ENCODE results near the gene MCC. TPM values are rescaled to one million over a fixed set of nuclear protein-coding genes. Genes with fewer than 3 reads are reported as not detected.

MCC gene
- total RNA-seq, 1 experiment from 2014 or later, result 7.6 TPM

DNA sequence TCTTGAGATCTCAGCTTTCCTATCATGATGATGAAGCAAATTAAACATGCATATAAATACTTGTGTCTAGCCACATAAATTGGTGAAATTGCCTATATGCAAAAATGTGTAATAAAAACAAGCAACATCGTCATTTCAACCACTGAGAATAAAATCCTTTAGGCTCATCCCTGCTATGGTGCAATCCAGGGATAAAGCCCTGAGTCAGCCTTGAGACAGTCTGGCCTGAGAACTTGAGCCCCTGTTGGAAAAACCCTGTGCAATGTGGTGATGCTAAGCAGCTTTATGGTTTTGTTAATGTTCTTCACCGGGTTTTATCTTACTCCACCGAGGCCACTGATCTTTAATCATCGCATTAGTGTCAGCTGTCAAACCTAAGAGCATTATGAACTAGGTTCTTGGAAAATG, 341.1 kb downstream of the MCC start:
- no peak overlapping the region for H2BK5ac ChIP-seq (ENCODE audit: insufficient read length, low read length)
- no peak overlapping the region for H2BK15ac ChIP-seq (ENCODE audit: low read depth, low read length)
- TF ChIP-seq, protein P1, sequence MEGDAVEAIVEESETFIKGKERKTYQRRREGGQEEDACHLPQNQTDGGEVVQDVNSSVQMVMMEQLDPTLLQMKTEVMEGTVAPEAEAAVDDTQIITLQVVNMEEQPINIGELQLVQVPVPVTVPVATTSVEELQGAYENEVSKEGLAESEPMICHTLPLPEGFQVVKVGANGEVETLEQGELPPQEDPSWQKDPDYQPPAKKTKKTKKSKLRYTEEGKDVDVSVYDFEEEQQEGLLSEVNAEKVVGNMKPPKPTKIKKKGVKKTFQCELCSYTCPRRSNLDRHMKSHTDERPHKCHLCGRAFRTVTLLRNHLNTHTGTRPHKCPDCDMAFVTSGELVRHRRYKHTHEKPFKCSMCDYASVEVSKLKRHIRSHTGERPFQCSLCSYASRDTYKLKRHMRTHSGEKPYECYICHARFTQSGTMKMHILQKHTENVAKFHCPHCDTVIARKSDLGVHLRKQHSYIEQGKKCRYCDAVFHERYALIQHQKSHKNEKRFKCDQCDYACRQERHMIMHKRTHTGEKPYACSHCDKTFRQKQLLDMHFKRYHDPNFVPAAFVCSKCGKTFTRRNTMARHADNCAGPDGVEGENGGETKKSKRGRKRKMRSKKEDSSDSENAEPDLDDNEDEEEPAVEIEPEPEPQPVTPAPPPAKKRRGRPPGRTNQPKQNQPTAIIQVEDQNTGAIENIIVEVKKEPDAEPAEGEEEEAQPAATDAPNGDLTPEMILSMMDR (conservative IDR thresholded peaks at IDR 0.05), result no peak
- H3K4me2 ChIP-seq (ENCODE audit: insufficient read depth, insufficient read length, low read length), result no peak overlapping the region
- no peak overlapping the region for H2BK20ac ChIP-seq (ENCODE audit: low read depth, low read length, poor library complexity, severe bottlenecking)
- Mint-ChIP-seq H3K36me3 (ENCODE audit: insufficient read depth in 1 of 3, low read depth in 3 of 3) (peaks cover 0 to 2% (median 0%) of the 10 kb centered on the region in 3 experiments; a peak in 1 of 7 replicates), H3K27ac (no peak overlapping the region), H3K9me3 (no peaks in the 10 kb centered on the region), H3K4me3 (no peak overlapping the region), H3K4me1 (peaks cover 11 to 20% of the 10 kb centered on the region in 2 experiments), H3K27me3 (ENCODE audit: low read depth) (peaks cover 1% of the 10 kb centered on the region; the same call in 1 of the 2 replicates)
- no peak overlapping the region for H4K91ac ChIP-seq (ENCODE audit: insufficient read length, low read depth, low read length)
- H3K79me2 ChIP-seq (ENCODE audit: insufficient read depth, low read length), result no peaks in the 10 kb centered on the region
- no peak overlapping the region for H3K23ac ChIP-seq (ENCODE audit: insufficient read length, low read depth, low read length)
- H4K5ac ChIP-seq (ENCODE audit: insufficient read length, low read depth, low read length), result no peak overlapping the region
- H3K9me3 ChIP-seq (ENCODE audit: control insufficient read depth, low read depth, low read length), result no peaks in the 10 kb centered on the region
- no peak overlapping the region for H3K14ac ChIP-seq (ENCODE audit: insufficient read depth, low read length)
- H3K9ac ChIP-seq (ENCODE audit: extremely low read depth, insufficient read length, low read length), result no peak overlapping the region
- H4K20me1 ChIP-seq (ENCODE audit: control insufficient read depth, insufficient read depth, insufficient read length), result no peaks in the 10 kb centered on the region
- H3K4me1 ChIP-seq (ENCODE audit: insufficient read depth, low read length), result no peaks in the 10 kb centered on the region
- H2AK5ac ChIP-seq (ENCODE audit: insufficient read length, low read length), result no peak overlapping the region
- no peak overlapping the region for H2AFZ ChIP-seq (ENCODE audit: low read length)
- WGBS (ENCODE audit: extremely low coverage, insufficient read length, low lambda C conversion rate), result no CpG with 5 or more reads among the region's 4 CpGs
- no peak overlapping the region for H3K4ac ChIP-seq (ENCODE audit: low read depth, low read length)
- H3K79me1 ChIP-seq (ENCODE audit: insufficient read depth, low read depth, low read length, poor library complexity, severe bottlenecking), result no peaks in the 10 kb centered on the region
- no peak overlapping the region for H2BK120ac ChIP-seq (ENCODE audit: low read depth, low read length, poor library complexity, severe bottlenecking)
- no peak overlapping the region for H4K8ac ChIP-seq (replicated peaks; ENCODE audit: insufficient read length, low read depth, low read length)
- no peak overlapping the region for H3K56ac ChIP-seq (ENCODE audit: insufficient read length, low read depth, low read length)
- H3K18ac ChIP-seq (ENCODE audit: insufficient read length, low read depth, low read length), result no peak overlapping the region
- no peak overlapping the region for H3K27ac ChIP-seq (ENCODE audit: insufficient read length, low read depth, low read length)
- no peaks in the 10 kb centered on the region for H3K23me2 ChIP-seq (ENCODE audit: insufficient read length, low read depth, low read length, poor library complexity, severe bottlenecking)
- H3K27me3 ChIP-seq (ENCODE audit: insufficient read depth, low read length), result no peaks in the 10 kb centered on the region
- no peak for DNase-seq
- no peak overlapping the region for H3T11ph ChIP-seq (ENCODE audit: low read length)
- H2BK12ac ChIP-seq (ENCODE audit: insufficient read length, low read depth, low read length), result no peak overlapping the region

Data from H9 (cell line).